Activated CD8-positive, alpha-beta T cell treated with anti-CD3 and anti-CD28 coated beads for 36 hours (primary cell): ENCODE results near the gene NUDT1. TPM values are rescaled to one million over a fixed set of nuclear protein-coding genes. Genes with fewer than 3 reads are reported as not detected.

Experiments
- ATAC-seq: fragments of 200-7000 bp; cut with Tn5 transposase; one replicate; pipeline ENCODE4 v1.10.0; 2021; ENCODE audit warnings: mild to moderate bottlenecking, moderate library complexity
- CTCF ChIA-PET: fragments of 350-600 bp; sonication (Branson Sonifier 250); formaldehyde crosslinking; loops from one replicate; lab custom pipeline; 2021; ENCODE audit warnings: antibody characterized with exemption; lab: Charles Lee
- POLR2A ChIA-PET: fragments of 350-600 bp; sonication (Branson Sonifier 250); formaldehyde crosslinking; loops from one replicate; lab custom pipeline; 2021; ENCODE audit warnings: antibody characterized with exemption; lab: Charles Lee
- DNase-seq: peaks from one replicate; pipeline ENCODE4 v3.0.0-alpha.2; 2020
- H3K27ac Mint-ChIP-seq: one replicate; pipeline ENCODE4 v1.8.0; 2021; ENCODE audit warnings: mild to moderate bottlenecking, mixed read lengths
- H3K27me3 Mint-ChIP-seq: one replicate; pipeline ENCODE4 v1.8.0; 2021; ENCODE audit warnings: mixed read lengths
- H3K36me3 Mint-ChIP-seq: one replicate; pipeline ENCODE4 v1.8.0; 2021; ENCODE audit warnings: low read depth, mixed read lengths
- H3K4me1 Mint-ChIP-seq: one replicate; pipeline ENCODE4 v1.8.0; 2021; ENCODE audit warnings: low read depth, mixed read lengths
- H3K4me3 Mint-ChIP-seq: one replicate; pipeline ENCODE4 v1.8.0; 2021; ENCODE audit warnings: mild to moderate bottlenecking, moderate library complexity, mixed read lengths
- H3K9me3 Mint-ChIP-seq: one replicate; pipeline ENCODE4 v1.8.0; 2021; ENCODE audit warnings: mixed read lengths
- CTCF ChIP-seq: fragments of 200-600 bp; IDR thresholded peaks from one replicate; pipeline ENCODE4 v1.8.0; 2022; ENCODE audit warnings: antibody characterized with exemption, mild to moderate bottlenecking
- intact Hi-C: fragments of 100-400 bp; cut with micrococcal nuclease; formaldehyde crosslinking; loops from one replicate; pipeline ENCODE4 v1.10.0; 2022
- total RNA-seq, 2 experiments: library from RNA; stranded (reverse); gene quantifications; one replicate each; pipeline ENCODE4 v1.2.3, GENCODE V29; 2021

The NUDT1 gene
- total RNA-seq, 2 experiments from 2014 or later: 90.2 to 93.9 TPM

GRCh38 chr7:2225830-2226229 lies 16.2 kb upstream of the NUDT1 start:
- TF ChIP-seq CTCF: no peak
- ChIA-PET POLR2A (no interaction called here), CTCF (no interaction called here)
- Mint-ChIP-seq H3K36me3 (peaks cover 23% of the 10 kb centered on the region), H3K4me3 (no peak overlapping the region), H3K4me1 (peaks cover 10% of the 10 kb centered on the region), H3K27ac (no peak overlapping the region), H3K9me3 (no peaks in the 10 kb centered on the region), H3K27me3 (no peaks in the 10 kb centered on the region)
- intact Hi-C loops: no loop called here
- no peak for ATAC-seq
- DNase-seq: no peak

GRCh38 chr7:2227699-2228098 lies 14.3 kb upstream of the NUDT1 start:
- ChIA-PET CTCF (interaction anchor here (1.6 kb wide), 1 partner anchor 120 kb away, joined by 4 read pairs; no protein-coding TSS in a partner anchor), POLR2A (no interaction called here)
- H3K27me3 Mint-ChIP-seq: no peaks in the 10 kb centered on the region
- H3K36me3 Mint-ChIP-seq: peaks cover 23% of the 10 kb centered on the region
- no peak for DNase-seq
- peaks cover 17% of the 10 kb centered on the region for H3K4me1 Mint-ChIP-seq
- intact Hi-C loops: no loop called here
- H3K9me3 Mint-ChIP-seq: no peaks in the 10 kb centered on the region
- ATAC-seq: no peak
- H3K4me3 Mint-ChIP-seq: no peak overlapping the region
- no peak for TF ChIP-seq CTCF
- H3K27ac Mint-ChIP-seq: no peak overlapping the region

GRCh38 chr7:2228921-2229320 lies 13.1 kb upstream of the NUDT1 start:
- DNase-seq (no peak), ATAC-seq (no peak)
- no peak for TF ChIP-seq CTCF
- Mint-ChIP-seq H3K27me3 (no peaks in the 10 kb centered on the region), H3K27ac (no peak overlapping the region), H3K9me3 (no peaks in the 10 kb centered on the region), H3K4me1 (peaks cover 24% of the 10 kb centered on the region), H3K36me3 (peaks cover 24% of the 10 kb centered on the region), H3K4me3 (no peak overlapping the region)
- intact Hi-C loops: no loop called here
- ChIA-PET CTCF (no interaction called here), POLR2A (no interaction called here)

GRCh38 chr7:2229467-2229866 lies 12.6 kb upstream of the NUDT1 start:
- Mint-ChIP-seq H3K9me3 (no peaks in the 10 kb centered on the region), H3K4me3 (no peak overlapping the region), H3K27me3 (no peaks in the 10 kb centered on the region), H3K36me3 (peaks cover 26% of the 10 kb centered on the region), H3K4me1 (peaks cover 25% of the 10 kb centered on the region), H3K27ac (no peak overlapping the region)
- no peak for DNase-seq
- no peak for TF ChIP-seq CTCF
- intact Hi-C loops: no loop called here
- no peak for ATAC-seq
- CTCF ChIA-PET: no interaction called here
- POLR2A ChIA-PET: no interaction called here

GRCh38 chr7:2230226-2230625 lies 11.8 kb upstream of the NUDT1 start:
- DNase-seq: no peak
- Mint-ChIP-seq H3K27ac (no peak overlapping the region), H3K27me3 (no peaks in the 10 kb centered on the region), H3K9me3 (no peaks in the 10 kb centered on the region), H3K36me3 (peaks cover 27% of the 10 kb centered on the region), H3K4me1 (peaks cover 29% of the 10 kb centered on the region), H3K4me3 (no peak overlapping the region)
- CTCF ChIA-PET: no interaction called here
- TF ChIP-seq CTCF: no peak
- intact Hi-C loops: no loop called here
- ATAC-seq: no peak
- POLR2A ChIA-PET: interaction anchor here (3.5 kb wide), 1 partner anchor 11 kb away, joined by 30 read pairs; the partner anchor contains the start of genes MRM2 and NUDT1
